ENCODE data around the gene CDH23.
A peak's percentile ranks its signal among the peaks of the same experiment; 100 is the strongest.

The CDH23 gene

GRCh38 chr10:71569775-71570588 lies 173.3 kb downstream of the CDH23 start:
- DNase-seq: peak in 1 of 2 experiments; percentile 34

GRCh38 chr10:71571460-71572175 lies 174.9 kb downstream of the CDH23 start:
- no peak for DNase-seq

- no peak for DNase-seq
Measured at GRCh38 chr10:71572962-71573361, 176.2 kb downstream of the CDH23 start.

GRCh38 chr10:71573562-71574518 lies 177.1 kb downstream of the CDH23 start:
- DNase-seq: no peak

GRCh38 chr10:71575451-71575850 lies 178.7 kb downstream of the CDH23 start:
- no peak for DNase-seq

GRCh38 chr10:71575934-71576801 lies 179.4 kb downstream of the CDH23 start:
- DNase-seq: no peak

GRCh38 chr10:71576842-71577241 lies 180.1 kb downstream of the CDH23 start:
- no peak for DNase-seq

GRCh38 chr10:71577345-71577744 lies 180.6 kb downstream of the CDH23 start:
- no peak for DNase-seq

- no peak for DNase-seq
Measured at GRCh38 chr10:71578069-71578468, 181.3 kb downstream of the CDH23 start.

- no peak for DNase-seq
Measured at GRCh38 chr10:71579668-71580067, 182.9 kb downstream of the CDH23 start.

- DNase-seq: no peak
Measured at GRCh38 chr10:71580415-71580814, 183.7 kb downstream of the CDH23 start.

- DNase-seq: no peak
Measured at GRCh38 chr10:71580926-71581325, 184.2 kb downstream of the CDH23 start.

- DNase-seq: no peak
Measured at GRCh38 chr10:71581376-71581775, 184.7 kb downstream of the CDH23 start.

- DNase-seq: no peak
Measured at GRCh38 chr10:71582019-71582418, 185.3 kb downstream of the CDH23 start.

GRCh38 chr10:71582506-71583475 lies 186.1 kb downstream of the CDH23 start:
- no peak for DNase-seq

GRCh38 chr10:71584461-71584860 lies 187.7 kb downstream of the CDH23 start:
- DNase-seq: no peak

- no peak for DNase-seq
Measured at GRCh38 chr10:71584902-71585563, 188.3 kb downstream of the CDH23 start.

GRCh38 chr10:71585564-71586290 lies 189.0 kb downstream of the CDH23 start:
- no peak for DNase-seq

- no peak for DNase-seq
Measured at GRCh38 chr10:71587941-71588573, 191.3 kb downstream of the CDH23 start.

Measured in cerebellar nuclear complex (tissue), 1 donor.